GM19238 (cell line): ENCODE results near the gene PLEKHG3.
"Not testable (repeated sequence)": the region's sequence is repeated elsewhere in the genome, so short reads cannot be mapped to it uniquely, and the experiment has no call there.

Source experiments
- DNase-seq: peaks from one replicate; pipeline ENCODE4 v3.0.0; 2011; ENCODE audit warnings: low spot score; ENCODE audit not compliant: insufficient read length

PLEKHG3 gene

GRCh38 chr14:64688031-64688430 is 16.2 kb upstream of the PLEKHG3 start:
- no peak for DNase-seq

- DNase-seq, result no peak
Measured at GRCh38 chr14:64688811-64689281, 15.4 kb upstream of the PLEKHG3 start.

- no peak for DNase-seq
Measured at GRCh38 chr14:64689289-64689688, 14.9 kb upstream of the PLEKHG3 start.

- DNase-seq, result not testable (repeated sequence)
Measured at GRCh38 chr14:64690607-64691006, 13.6 kb upstream of the PLEKHG3 start.

- DNase-seq, result no peak
Measured at GRCh38 chr14:64691376-64691775, 12.8 kb upstream of the PLEKHG3 start.

- no peak for DNase-seq
Measured at GRCh38 chr14:64692189-64692985, 11.8 kb upstream of the PLEKHG3 start.

GRCh38 chr14:64692986-64693809 is 11.0 kb upstream of the PLEKHG3 start:
- no peak for DNase-seq

GRCh38 chr14:64693810-64694165 is 10.4 kb upstream of the PLEKHG3 start:
- DNase-seq, result no peak

- no peak for DNase-seq
Measured at GRCh38 chr14:64695071-64695470, 9.2 kb upstream of the PLEKHG3 start.

GRCh38 chr14:64696355-64696857 is 7.8 kb upstream of the PLEKHG3 start:
- DNase-seq, result no peak

- no peak for DNase-seq
Measured at GRCh38 chr14:64698903-64699302, 5.3 kb upstream of the PLEKHG3 start.

- DNase-seq, result no peak
Measured at GRCh38 chr14:64700290-64700689, 3.9 kb upstream of the PLEKHG3 start.

GRCh38 chr14:64700894-64701293 is 3.3 kb upstream of the PLEKHG3 start:
- no peak for DNase-seq

GRCh38 chr14:64701660-64702059 is 2.6 kb upstream of the PLEKHG3 start:
- no peak for DNase-seq

GRCh38 chr14:64702493-64703394 is 1.5 kb upstream of the PLEKHG3 start:
- DNase-seq, result no peak

- DNase-seq, result no peak
Measured at GRCh38 chr14:64703395-64704142, 655 bp upstream of the PLEKHG3 start.

GRCh38 chr14:64704743-64705380 is 638 bp downstream of the PLEKHG3 start:
- no peak for DNase-seq

GRCh38 chr14:64705381-64706118 is 1.3 kb downstream of the PLEKHG3 start:
- DNase-seq, result no peak

- no peak for DNase-seq
Measured at GRCh38 chr14:64706119-64706592, 1.9 kb downstream of the PLEKHG3 start.
